ENCODE measurements around the gene SLC66A3.

DNA sequence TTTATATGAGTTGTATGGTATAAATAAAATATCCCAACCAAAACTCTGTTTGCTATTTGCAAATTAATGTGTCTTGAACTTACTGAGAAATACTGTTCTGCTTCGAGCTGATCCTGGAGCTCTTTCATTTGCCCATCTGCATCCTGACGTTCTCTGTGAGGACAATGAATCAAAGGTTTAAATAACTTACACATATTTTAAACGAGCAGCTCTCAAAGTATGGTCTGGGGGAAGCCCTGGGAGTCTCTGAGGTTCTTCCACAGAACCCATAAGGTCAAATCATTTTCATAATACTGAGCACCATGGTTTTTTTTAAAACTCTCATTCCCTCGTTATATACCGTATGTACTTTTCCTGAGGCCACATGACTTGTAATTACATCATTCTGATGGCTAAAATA lies 46.7 kb downstream of the SLC66A3 start:
- TF ChIP-seq, protein P1, sequence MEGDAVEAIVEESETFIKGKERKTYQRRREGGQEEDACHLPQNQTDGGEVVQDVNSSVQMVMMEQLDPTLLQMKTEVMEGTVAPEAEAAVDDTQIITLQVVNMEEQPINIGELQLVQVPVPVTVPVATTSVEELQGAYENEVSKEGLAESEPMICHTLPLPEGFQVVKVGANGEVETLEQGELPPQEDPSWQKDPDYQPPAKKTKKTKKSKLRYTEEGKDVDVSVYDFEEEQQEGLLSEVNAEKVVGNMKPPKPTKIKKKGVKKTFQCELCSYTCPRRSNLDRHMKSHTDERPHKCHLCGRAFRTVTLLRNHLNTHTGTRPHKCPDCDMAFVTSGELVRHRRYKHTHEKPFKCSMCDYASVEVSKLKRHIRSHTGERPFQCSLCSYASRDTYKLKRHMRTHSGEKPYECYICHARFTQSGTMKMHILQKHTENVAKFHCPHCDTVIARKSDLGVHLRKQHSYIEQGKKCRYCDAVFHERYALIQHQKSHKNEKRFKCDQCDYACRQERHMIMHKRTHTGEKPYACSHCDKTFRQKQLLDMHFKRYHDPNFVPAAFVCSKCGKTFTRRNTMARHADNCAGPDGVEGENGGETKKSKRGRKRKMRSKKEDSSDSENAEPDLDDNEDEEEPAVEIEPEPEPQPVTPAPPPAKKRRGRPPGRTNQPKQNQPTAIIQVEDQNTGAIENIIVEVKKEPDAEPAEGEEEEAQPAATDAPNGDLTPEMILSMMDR (IDR thresholded peaks at IDR 0.05): no peak
- TF ChIP-seq ZFX (IDR thresholded peaks at IDR 0.05; ENCODE audit: borderline replicate concordance): no peak
